ENCODE measurements around the gene TSPEAR.

DNA sequence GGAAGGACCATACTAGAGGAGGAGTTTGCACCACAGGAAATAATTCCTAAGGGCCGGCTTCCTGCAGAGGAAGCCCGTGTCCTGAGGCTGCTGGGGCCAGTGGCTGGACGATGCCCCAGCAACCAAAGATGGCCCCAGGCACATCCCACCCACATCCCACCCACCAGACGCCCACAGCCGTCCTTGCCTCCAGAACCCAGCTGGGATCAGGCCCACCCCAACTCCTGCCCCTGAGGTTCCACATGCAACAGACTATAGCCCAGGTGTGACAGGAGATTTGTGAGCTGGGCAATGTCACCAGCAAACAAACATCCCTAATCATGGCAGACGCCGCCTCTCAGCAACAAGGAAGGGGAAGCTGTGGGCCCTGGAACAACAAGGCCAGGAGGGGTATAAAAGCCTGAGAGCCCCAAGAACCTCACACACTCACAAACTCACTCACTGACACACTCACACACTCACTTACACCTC, 84.7 kb downstream of the TSPEAR start, which contains the start of gene KRTAP10-9:
- TF ChIP-seq, protein P1, sequence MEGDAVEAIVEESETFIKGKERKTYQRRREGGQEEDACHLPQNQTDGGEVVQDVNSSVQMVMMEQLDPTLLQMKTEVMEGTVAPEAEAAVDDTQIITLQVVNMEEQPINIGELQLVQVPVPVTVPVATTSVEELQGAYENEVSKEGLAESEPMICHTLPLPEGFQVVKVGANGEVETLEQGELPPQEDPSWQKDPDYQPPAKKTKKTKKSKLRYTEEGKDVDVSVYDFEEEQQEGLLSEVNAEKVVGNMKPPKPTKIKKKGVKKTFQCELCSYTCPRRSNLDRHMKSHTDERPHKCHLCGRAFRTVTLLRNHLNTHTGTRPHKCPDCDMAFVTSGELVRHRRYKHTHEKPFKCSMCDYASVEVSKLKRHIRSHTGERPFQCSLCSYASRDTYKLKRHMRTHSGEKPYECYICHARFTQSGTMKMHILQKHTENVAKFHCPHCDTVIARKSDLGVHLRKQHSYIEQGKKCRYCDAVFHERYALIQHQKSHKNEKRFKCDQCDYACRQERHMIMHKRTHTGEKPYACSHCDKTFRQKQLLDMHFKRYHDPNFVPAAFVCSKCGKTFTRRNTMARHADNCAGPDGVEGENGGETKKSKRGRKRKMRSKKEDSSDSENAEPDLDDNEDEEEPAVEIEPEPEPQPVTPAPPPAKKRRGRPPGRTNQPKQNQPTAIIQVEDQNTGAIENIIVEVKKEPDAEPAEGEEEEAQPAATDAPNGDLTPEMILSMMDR (IDR thresholded peaks at IDR 0.05) = no peak
- TF ChIP-seq, protein P2, sequence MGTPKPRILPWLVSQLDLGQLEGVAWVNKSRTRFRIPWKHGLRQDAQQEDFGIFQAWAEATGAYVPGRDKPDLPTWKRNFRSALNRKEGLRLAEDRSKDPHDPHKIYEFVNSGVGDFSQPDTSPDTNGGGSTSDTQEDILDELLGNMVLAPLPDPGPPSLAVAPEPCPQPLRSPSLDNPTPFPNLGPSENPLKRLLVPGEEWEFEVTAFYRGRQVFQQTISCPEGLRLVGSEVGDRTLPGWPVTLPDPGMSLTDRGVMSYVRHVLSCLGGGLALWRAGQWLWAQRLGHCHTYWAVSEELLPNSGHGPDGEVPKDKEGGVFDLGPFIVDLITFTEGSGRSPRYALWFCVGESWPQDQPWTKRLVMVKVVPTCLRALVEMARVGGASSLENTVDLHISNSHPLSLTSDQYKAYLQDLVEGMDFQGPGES (IDR thresholded peaks at IDR 0.05; ENCODE audit: low read depth, low read length) = no peak
- TF ChIP-seq NFIC (IDR thresholded peaks at IDR 0.05; ENCODE audit: borderline replicate concordance) (no peak), TCF12 (IDR thresholded peaks at IDR 0.05) (no peak), RXRA (IDR thresholded peaks at IDR 0.05; ENCODE audit: borderline replicate concordance, low read depth) (no peak), FOXM1 (IDR thresholded peaks at IDR 0.05; ENCODE audit: low read depth) (no peak), POLR2AphosphoS5 (IDR thresholded peaks at IDR 0.05; ENCODE audit: low read depth, low read length) (no peak)
- TF ChIP-seq, protein P3, sequence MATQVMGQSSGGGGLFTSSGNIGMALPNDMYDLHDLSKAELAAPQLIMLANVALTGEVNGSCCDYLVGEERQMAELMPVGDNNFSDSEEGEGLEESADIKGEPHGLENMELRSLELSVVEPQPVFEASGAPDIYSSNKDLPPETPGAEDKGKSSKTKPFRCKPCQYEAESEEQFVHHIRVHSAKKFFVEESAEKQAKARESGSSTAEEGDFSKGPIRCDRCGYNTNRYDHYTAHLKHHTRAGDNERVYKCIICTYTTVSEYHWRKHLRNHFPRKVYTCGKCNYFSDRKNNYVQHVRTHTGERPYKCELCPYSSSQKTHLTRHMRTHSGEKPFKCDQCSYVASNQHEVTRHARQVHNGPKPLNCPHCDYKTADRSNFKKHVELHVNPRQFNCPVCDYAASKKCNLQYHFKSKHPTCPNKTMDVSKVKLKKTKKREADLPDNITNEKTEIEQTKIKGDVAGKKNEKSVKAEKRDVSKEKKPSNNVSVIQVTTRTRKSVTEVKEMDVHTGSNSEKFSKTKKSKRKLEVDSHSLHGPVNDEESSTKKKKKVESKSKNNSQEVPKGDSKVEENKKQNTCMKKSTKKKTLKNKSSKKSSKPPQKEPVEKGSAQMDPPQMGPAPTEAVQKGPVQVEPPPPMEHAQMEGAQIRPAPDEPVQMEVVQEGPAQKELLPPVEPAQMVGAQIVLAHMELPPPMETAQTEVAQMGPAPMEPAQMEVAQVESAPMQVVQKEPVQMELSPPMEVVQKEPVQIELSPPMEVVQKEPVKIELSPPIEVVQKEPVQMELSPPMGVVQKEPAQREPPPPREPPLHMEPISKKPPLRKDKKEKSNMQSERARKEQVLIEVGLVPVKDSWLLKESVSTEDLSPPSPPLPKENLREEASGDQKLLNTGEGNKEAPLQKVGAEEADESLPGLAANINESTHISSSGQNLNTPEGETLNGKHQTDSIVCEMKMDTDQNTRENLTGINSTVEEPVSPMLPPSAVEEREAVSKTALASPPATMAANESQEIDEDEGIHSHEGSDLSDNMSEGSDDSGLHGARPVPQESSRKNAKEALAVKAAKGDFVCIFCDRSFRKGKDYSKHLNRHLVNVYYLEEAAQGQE (IDR thresholded peaks at IDR 0.05; ENCODE audit: low read depth, low read length) = no peak

All from SK-N-SH (cell line).